CD4-positive, alpha-beta T cell treated with Interleukin-4 for 4 hours (primary cell): ENCODE data around the gene GABRB1.

ENCODE experiments used
- DNase-seq: peaks from one replicate; pipeline ENCODE4 v3.0.0-alpha.2; 2020

GABRB1 gene

GRCh38 chr4:47050761-47051725, 19.7 kb downstream of the GABRB1 start:
- no peak for DNase-seq

GRCh38 chr4:47053485-47053884, 22.1 kb downstream of the GABRB1 start:
- no peak for DNase-seq

- DNase-seq, result no peak
Observed at GRCh38 chr4:47054130-47054529, 22.8 kb downstream of the GABRB1 start.

GRCh38 chr4:47057991-47058390, 26.6 kb downstream of the GABRB1 start:
- DNase-seq, result no peak

- DNase-seq, result no peak
Observed at GRCh38 chr4:47060561-47060960, 29.2 kb downstream of the GABRB1 start.

GRCh38 chr4:47061435-47061834, 30.1 kb downstream of the GABRB1 start:
- DNase-seq, result no peak

GRCh38 chr4:47065051-47065481, 33.7 kb downstream of the GABRB1 start:
- DNase-seq, result no peak

GRCh38 chr4:47068986-47069385, 37.6 kb downstream of the GABRB1 start:
- DNase-seq, result no peak

- DNase-seq, result no peak
Observed at GRCh38 chr4:47071901-47072341, 40.6 kb downstream of the GABRB1 start.

GRCh38 chr4:47073647-47074046, 42.3 kb downstream of the GABRB1 start:
- DNase-seq, result no peak

- DNase-seq, result no peak
Observed at GRCh38 chr4:47074816-47075215, 43.4 kb downstream of the GABRB1 start.

GRCh38 chr4:47075262-47075661, 43.9 kb downstream of the GABRB1 start:
- DNase-seq, result no peak

GRCh38 chr4:47075919-47076318, 44.6 kb downstream of the GABRB1 start:
- DNase-seq, result no peak

GRCh38 chr4:47084111-47084510, 52.7 kb downstream of the GABRB1 start:
- no peak for DNase-seq

- no peak for DNase-seq
Observed at GRCh38 chr4:47084795-47085194, 53.4 kb downstream of the GABRB1 start.

GRCh38 chr4:47088298-47088697, 56.9 kb downstream of the GABRB1 start:
- DNase-seq, result no peak

- DNase-seq, result no peak
Observed at GRCh38 chr4:47095884-47096283, 64.5 kb downstream of the GABRB1 start.

GRCh38 chr4:47101453-47101852, 70.1 kb downstream of the GABRB1 start:
- DNase-seq, result no peak

GRCh38 chr4:47104986-47105385, 73.6 kb downstream of the GABRB1 start:
- DNase-seq, result no peak

- no peak for DNase-seq
Observed at GRCh38 chr4:47106561-47106960, 75.2 kb downstream of the GABRB1 start.

GRCh38 chr4:47109379-47109778, 78.0 kb downstream of the GABRB1 start:
- no peak for DNase-seq

GRCh38 chr4:47110546-47111132, 79.3 kb downstream of the GABRB1 start:
- no peak for DNase-seq

GRCh38 chr4:47118192-47118929, 87.0 kb downstream of the GABRB1 start:
- no peak for DNase-seq

GRCh38 chr4:47120783-47121182, 89.4 kb downstream of the GABRB1 start:
- no peak for DNase-seq
